GM18507 (cell line): ENCODE data around the gene KCP.

ENCODE experiments used
- DNase-seq: peaks from one replicate; pipeline ENCODE4 v3.0.0; 2011; ENCODE audit warnings: low read depth; ENCODE audit not compliant: insufficient read length; ENCODE audit errors: extremely low spot score
- FAIRE-seq: peaks from 2 replicates; lab custom pipeline; 2011; peaks lifted over from hg19 to GRCh38; lab: Jason Lieb, UNC

Gene KCP

DNA sequence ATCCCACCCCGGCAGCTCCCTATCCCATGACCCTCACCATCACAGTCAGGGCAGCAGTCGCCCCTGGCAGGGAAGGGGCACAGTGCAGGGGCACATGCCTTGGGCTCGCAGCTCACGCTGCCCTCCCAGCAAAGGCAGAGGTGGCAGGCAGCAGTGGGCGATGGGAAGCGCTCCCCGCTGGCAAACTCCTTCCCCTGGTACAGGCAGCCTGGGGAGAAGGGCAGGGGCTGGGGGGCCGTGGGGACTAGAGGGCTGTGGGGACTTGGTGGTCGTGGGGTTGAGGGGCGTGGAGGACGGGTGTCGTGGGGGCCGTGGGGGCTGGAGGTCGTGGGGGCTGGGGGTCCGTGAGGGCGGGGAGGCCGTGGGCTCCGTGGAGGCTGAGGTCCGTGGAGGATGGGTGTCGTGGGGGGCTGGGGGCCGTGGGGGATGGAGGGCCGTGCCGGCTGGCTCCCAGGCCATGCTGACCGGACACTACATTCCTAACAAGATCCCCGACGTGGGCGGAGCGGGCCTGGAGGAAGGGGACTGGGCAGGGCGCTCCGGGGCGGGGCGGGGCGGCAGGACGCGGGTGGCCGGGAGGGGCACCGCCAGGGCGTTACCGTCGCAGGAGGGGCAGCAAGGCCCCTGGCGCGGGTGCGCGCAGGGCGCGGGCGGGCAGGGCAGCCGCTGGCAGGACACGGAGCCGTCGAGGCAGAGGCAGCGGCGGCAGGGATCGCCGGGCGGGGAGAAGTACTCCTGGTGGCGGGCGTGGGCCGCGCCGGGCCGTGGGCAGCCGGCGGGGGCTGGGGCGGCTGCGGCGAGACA lies 20.0 kb downstream of the KCP start:
- FAIRE-seq: no peak
- no peak for DNase-seq

GRCh38 chr7:128889121-128889520 lies 21.4 kb downstream of the KCP start:
- FAIRE-seq (no peak), DNase-seq (no peak)

GRCh38 chr7:128888756-128889095 lies 21.8 kb downstream of the KCP start:
- DNase-seq (no peak), FAIRE-seq (no peak)

- FAIRE-seq: no peak
Measured at GRCh38 chr7:128888039-128888755, 22.3 kb downstream of the KCP start.

GRCh38 chr7:128887169-128888038 lies 23.1 kb downstream of the KCP start:
- no peak for FAIRE-seq
- no peak for DNase-seq

More at GRCh38 chr7:128888039-128888755, 22.3 kb downstream of the KCP start:
- DNase-seq: no peak

- no peak for DNase-seq
Measured at GRCh38 chr7:128886391-128887168, 23.9 kb downstream of the KCP start.

DNA sequence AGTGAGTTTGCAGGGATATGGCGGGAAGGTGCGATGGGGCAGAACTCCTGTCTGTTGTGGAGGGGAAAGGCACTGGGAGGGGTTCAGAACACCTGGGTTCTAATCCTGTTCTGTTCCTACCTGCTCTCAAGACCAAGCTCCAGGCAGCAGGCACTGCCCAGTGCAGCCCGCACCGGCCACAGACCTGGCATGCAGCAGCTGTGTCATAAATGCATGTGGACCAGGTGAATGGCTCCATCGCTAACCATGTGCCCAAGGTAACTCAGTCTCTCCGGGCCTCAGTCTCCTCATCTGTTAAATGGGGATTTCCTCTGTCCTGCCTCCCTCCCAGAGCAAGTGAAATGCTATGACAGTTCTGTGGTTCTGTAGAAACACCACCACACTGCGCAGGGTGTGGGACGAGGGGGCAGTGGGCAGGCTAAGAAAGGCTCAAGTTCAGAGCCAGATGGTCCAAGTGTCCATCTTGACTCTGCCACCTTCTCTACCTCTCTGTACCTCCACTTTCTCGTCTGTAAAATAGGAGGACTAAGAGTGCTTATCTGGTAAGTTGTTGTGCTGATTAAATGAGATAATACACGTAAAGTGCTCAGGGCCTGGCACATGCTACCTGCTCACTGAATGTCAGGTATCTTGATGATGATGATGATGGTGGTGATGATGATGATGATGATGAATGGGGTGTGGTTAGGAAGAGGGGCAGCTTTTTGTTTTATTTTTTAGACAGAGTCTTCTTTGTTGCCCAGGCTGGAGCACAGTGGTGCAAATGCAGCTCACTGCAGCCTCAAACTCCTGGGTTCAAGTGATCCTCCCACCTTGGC lies 24.9 kb downstream of the KCP start:
- no peak for FAIRE-seq
- no peak for DNase-seq

More at GRCh38 chr7:128886391-128887168, 23.9 kb downstream of the KCP start:
- no peak for FAIRE-seq

GRCh38 chr7:128884561-128885369 lies 25.7 kb downstream of the KCP start:
- FAIRE-seq (no peak), DNase-seq (no peak)

- peak; percentile 84 for FAIRE-seq
- peak; percentile 88 for DNase-seq
Measured at GRCh38 chr7:128883622-128884448, 26.7 kb downstream of the KCP start.

GRCh38 chr7:128882134-128882533 lies 28.4 kb downstream of the KCP start:
- DNase-seq (no peak), FAIRE-seq (no peak)

- no peak for FAIRE-seq
- DNase-seq: no peak
Measured at GRCh38 chr7:128881458-128882125, 28.9 kb downstream of the KCP start.

DNA sequence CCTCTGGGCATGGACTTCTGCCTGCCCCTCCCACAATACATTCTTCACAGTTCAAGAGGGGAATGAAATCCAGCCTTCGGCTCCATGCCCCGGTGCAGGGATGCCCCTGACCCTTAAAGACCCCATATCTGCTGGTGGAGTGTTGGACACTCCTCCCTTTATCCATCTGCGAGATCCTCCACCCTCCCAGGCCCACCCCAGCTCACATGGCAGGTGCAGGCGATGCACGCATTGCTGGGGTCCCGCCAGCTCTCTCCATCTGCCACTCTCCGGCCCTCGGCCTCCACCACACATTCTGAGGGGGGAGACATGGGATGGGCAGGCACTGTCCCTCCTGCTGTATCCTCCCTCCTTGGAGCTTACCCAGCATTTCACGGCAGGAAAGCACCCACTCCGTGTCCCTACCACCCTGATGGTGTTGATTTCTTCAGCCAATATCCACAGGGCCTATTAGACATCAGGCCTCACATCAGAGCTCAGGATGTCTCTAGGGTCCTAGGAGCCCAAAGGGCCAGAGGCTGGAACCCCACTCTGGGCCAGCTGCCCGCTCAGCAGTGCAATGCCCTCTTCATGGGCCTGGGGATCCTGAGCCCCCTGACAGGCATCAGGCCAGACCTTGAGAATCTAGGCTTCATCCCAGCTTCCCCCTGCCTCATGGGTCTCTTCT lies 29.6 kb downstream of the KCP start:
- FAIRE-seq (no peak), DNase-seq (no peak)

- FAIRE-seq (no peak), DNase-seq (no peak)
Measured at GRCh38 chr7:128879939-128880746, 30.4 kb downstream of the KCP start.

DNA sequence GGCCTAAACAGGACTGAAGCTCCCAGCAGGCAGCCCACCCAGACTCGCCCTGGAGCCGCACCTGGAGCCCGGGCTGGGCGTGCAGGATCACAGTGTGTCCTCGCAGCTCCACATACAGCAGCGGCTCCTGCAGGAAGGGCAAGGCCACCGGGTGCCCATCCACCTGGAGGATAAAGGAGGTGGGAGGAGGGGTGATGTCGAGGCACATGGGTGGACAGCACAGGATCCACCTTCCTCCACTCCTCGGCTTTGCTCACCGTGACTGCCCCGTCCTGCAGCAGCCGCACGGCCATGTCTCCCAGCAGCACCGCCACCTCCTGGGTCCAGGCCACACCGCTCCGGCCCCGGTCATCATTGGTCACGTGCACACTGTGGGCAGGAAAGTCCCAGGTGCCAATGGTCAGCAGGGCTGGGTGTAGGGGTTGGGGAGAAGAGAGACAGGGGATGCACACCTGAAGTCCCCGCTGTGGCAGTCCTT lies 31.0 kb downstream of the KCP start:
- DNase-seq (no peak), FAIRE-seq (no peak)
